SK-N-SH (cell line): Measurements from ENCODE around the gene NPY2R.

ENCODE experiments used
- CTCF ChIP-seq: fragments of 200-600 bp; sonication (generic); IDR thresholded peaks from 2 replicates; pipeline ENCODE4 v1.6.1; 2017; ENCODE audit warnings: antibody characterized with exemption, mild to moderate bottlenecking, moderate library complexity
- ELF1 ChIP-seq: IDR thresholded peaks from 2 replicates; pipeline ENCODE4 v1.4.0; 2012
- FOXM1 ChIP-seq: IDR thresholded peaks from 2 replicates; pipeline ENCODE4 v1.4.0; 2012; ENCODE audit warnings: low read depth, mild to moderate bottlenecking
- IRF3 ChIP-seq: fragments of 150-350 bp; IDR thresholded peaks from 2 replicates; pipeline ENCODE4 v1.6.1; 2016; ENCODE audit warnings: mild to moderate bottlenecking, low read depth, low read length
- MAX ChIP-seq: IDR thresholded peaks from 2 replicates; pipeline ENCODE4 v1.4.0; 2012; ENCODE audit warnings: low read depth
- NRF1 ChIP-seq: IDR thresholded peaks from 2 replicates; pipeline ENCODE4 v1.6.1; 2012; ENCODE audit warnings: low read depth, mild to moderate bottlenecking, low read length
- YY1 ChIP-seq: IDR thresholded peaks from 2 replicates; pipeline ENCODE4 v1.4.0; 2012; ENCODE audit warnings: low read depth, mild to moderate bottlenecking

- no peak for TF ChIP-seq CTCF
- TF ChIP-seq ELF1 = no peak
- TF ChIP-seq FOXM1 = no peak
- TF ChIP-seq YY1 = no peak
- TF ChIP-seq MAX = no peak
- TF ChIP-seq NRF1 = no peak
- no peak for TF ChIP-seq IRF3
Measured at GRCh38 chr4:155174668-155175067, 33.8 kb upstream of the NPY2R start.
